Smooth muscle cell (in vitro differentiated cells): Measurements from ENCODE around the gene SFT2D2. TPM values are rescaled to one million over a fixed set of nuclear protein-coding genes. Genes with fewer than 3 reads are reported as not detected.

Experiments
- DNase-seq: peaks from one replicate; lab custom pipeline; 2025; ENCODE audit not compliant: unreplicated experiment; lab: John Stamatoyannopoulos, UW
- H2AFZ ChIP-seq: fragments of 200-600 bp; sonication (generic); 2 replicates; pipeline ENCODE4 v1.6.0; 2016; ENCODE audit warnings: antibody characterized with exemption, low read depth, mild to moderate bottlenecking
- H3F3A ChIP-seq: fragments of 200-600 bp; sonication (generic); 2 replicates; pipeline ENCODE4 v1.6.0; 2017; ENCODE audit warnings: antibody characterized with exemption, low read depth
- H3K27ac ChIP-seq: fragments of 200-600 bp; sonication (generic); 2 replicates; pipeline ENCODE4 v1.5.1; 2016; ENCODE audit warnings: low read depth, mild to moderate bottlenecking
- H3K27me3 ChIP-seq: fragments of 200-600 bp; sonication (generic); 2 replicates; pipeline ENCODE4 v1.6.1; 2016; ENCODE audit warnings: low read depth, mild to moderate bottlenecking
- H3K36me3 ChIP-seq: fragments of 200-600 bp; sonication (generic); 2 replicates; pipeline ENCODE4 v1.5.1; 2016; ENCODE audit warnings: low read depth
- H3K4me1 ChIP-seq: fragments of 200-600 bp; sonication (generic); 2 replicates; pipeline ENCODE4 v1.5.1; 2016; ENCODE audit warnings: low read depth
- H3K4me2 ChIP-seq: fragments of 200-600 bp; sonication (generic); 2 replicates; pipeline ENCODE4 v1.6.0; 2016; ENCODE audit warnings: mild to moderate bottlenecking
- H3K4me3 ChIP-seq: fragments of 200-600 bp; sonication (generic); 2 replicates; pipeline ENCODE4 v1.5.1; 2016; ENCODE audit warnings: mild to moderate bottlenecking
- H3K79me2 ChIP-seq: fragments of 200-600 bp; sonication (generic); 2 replicates; pipeline ENCODE4 v1.6.0; 2016; ENCODE audit warnings: low read depth, mild to moderate bottlenecking
- H3K9ac ChIP-seq: fragments of 200-600 bp; sonication (generic); 2 replicates; pipeline ENCODE4 v1.6.0; 2016; ENCODE audit warnings: low read depth
- H3K9me3 ChIP-seq: fragments of 200-600 bp; sonication (generic); replicated peaks from 2 replicates; pipeline ENCODE4 v1.5.1; 2016; ENCODE audit warnings: low read depth
- H4K20me1 ChIP-seq: fragments of 200-600 bp; sonication (generic); 2 replicates; pipeline ENCODE4 v1.6.0; 2016; ENCODE audit warnings: low read depth
- CTCF ChIP-seq: fragments of 200-600 bp; sonication (generic); IDR thresholded peaks from 2 replicates; pipeline ENCODE4 v1.5.1; 2017; ENCODE audit warnings: borderline replicate concordance, mild to moderate bottlenecking, antibody characterized with exemption; ENCODE audit not compliant: insufficient read depth, poor library complexity, severe bottlenecking
- WGBS: methylation state at CpG from one replicate; pipeline ENCODE4 v1.1.7; 2016; ENCODE audit warnings: low lambda C conversion rate; 5-methylcytosine and 5-hydroxymethylcytosine counted together
- polyA plus RNA-seq: library from polyadenylated mRNA; unstranded; fragments of >200 nt; fragmentation: Nextera tagmentation; extraction: Ambion mirVana; gene quantifications from 2 replicates; pipeline ENCODE4 v1.2.1, GENCODE V29; 2016
- total RNA-seq: library from RNA; depleted of rRNA; stranded (reverse); fragments of >200 nt; gene quantifications from 2 replicates; pipeline ENCODE4 v1.2.3, GENCODE V29; 2014

SFT2D2 gene
- total and polyA plus RNA-seq, 2 experiments from 2014 or later, result 12.7 to 25.7 TPM

DNA sequence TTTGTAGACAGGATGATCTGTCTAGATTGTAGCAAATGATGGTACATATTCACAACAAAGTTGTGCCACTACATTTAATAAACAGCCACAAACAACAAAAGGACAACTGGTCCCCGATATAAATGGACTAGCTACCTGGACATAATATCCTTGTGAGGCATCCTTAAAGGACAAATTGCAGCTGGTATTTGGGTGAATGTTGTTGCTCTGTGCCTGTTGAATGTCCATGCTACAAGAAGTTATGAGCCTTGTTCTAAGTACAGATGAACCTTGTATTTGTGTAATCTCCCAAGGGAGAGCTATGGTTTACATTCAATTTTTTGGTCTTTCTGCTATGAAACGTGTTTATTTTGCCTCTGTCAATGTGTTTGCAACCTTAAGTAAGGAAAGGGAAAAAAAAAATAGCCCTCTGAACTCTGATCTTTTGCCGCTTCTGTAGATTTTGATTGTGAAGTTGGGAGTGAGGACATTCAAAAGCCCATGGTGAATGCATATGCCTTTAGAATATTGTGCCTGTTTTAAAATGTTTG lies 26.5 kb downstream of the SFT2D2 start:
- Histone ChIP-seq H4K20me1 (peaks cover 12% of the 10 kb centered on the region), H3K27ac (no peak overlapping the region), H3K79me2 (peaks cover 5% of the 10 kb centered on the region), H3F3A (no peaks in the 10 kb centered on the region), H3K9me3 (peaks cover 7% of the 10 kb centered on the region), H3K36me3 (peaks cover 14% of the 10 kb centered on the region), H3K4me3 (no peak overlapping the region), H3K4me2 (no peak overlapping the region), H2AFZ (no peak overlapping the region), H3K9ac (no peak overlapping the region), H3K27me3 (no peaks in the 10 kb centered on the region), H3K4me1 (no peaks in the 10 kb centered on the region)
- TF ChIP-seq CTCF, result no peak
- 91% methylated on average over 3 of the region's 3 CpGs for WGBS
- no peak for DNase-seq

GRCh38 chr1:168256164-168256563 lies 30.4 kb downstream of the SFT2D2 start:
- no peak overlapping the region for H3K9ac ChIP-seq
- no peak overlapping the region for H2AFZ ChIP-seq
- no peaks in the 10 kb centered on the region for H3K27me3 ChIP-seq
- no peak overlapping the region for H3K27ac ChIP-seq
- H4K20me1 ChIP-seq, result peaks cover 9% of the 10 kb centered on the region
- H3K36me3 ChIP-seq, result peaks cover 14% of the 10 kb centered on the region
- 98% methylated on average over 2 of the region's 2 CpGs for WGBS
- no peaks in the 10 kb centered on the region for H3K4me1 ChIP-seq
- no peak for DNase-seq
- H3K4me2 ChIP-seq, result no peak overlapping the region
- peaks cover 8% of the 10 kb centered on the region for H3K79me2 ChIP-seq
- TF ChIP-seq CTCF, result no peak
- H3K4me3 ChIP-seq, result no peak overlapping the region
- no peaks in the 10 kb centered on the region for H3F3A ChIP-seq
- H3K9me3 ChIP-seq, result peaks cover 7% of the 10 kb centered on the region

GRCh38 chr1:168257397-168257796 lies 31.6 kb downstream of the SFT2D2 start:
- WGBS, result 80% methylated on average over 2 of the region's 2 CpGs

More at GRCh38 chr1:168257397-168257796, 31.6 kb downstream of the SFT2D2 start:
- no peaks in the 10 kb centered on the region for H3F3A ChIP-seq
- no peak overlapping the region for H2AFZ ChIP-seq
- no peak overlapping the region for H3K27ac ChIP-seq
- H3K4me1 ChIP-seq, result no peaks in the 10 kb centered on the region
- no peak for DNase-seq
- H3K4me2 ChIP-seq, result no peak overlapping the region
- H3K36me3 ChIP-seq, result peaks cover 14% of the 10 kb centered on the region
- H3K9ac ChIP-seq, result no peak overlapping the region
- no peaks in the 10 kb centered on the region for H3K27me3 ChIP-seq
- no peak for TF ChIP-seq CTCF
- peaks cover 8% of the 10 kb centered on the region for H3K79me2 ChIP-seq
- H3K9me3 ChIP-seq, result peaks cover 7% of the 10 kb centered on the region
- H4K20me1 ChIP-seq, result peaks cover 6% of the 10 kb centered on the region
- H3K4me3 ChIP-seq, result no peak overlapping the region
